Fibroblast of the conjunctiva (primary cell): ENCODE results near the gene SARDH.
"Not testable (repeated sequence)": the region's sequence is repeated elsewhere in the genome, so short reads cannot be mapped to it uniquely, and the experiment has no call there.

Experiments
- DNase-seq: peaks from one replicate; pipeline ENCODE4 v3.0.0-alpha.2; 2010; ENCODE audit warnings: low read depth

Gene SARDH

GRCh38 chr9:133629221-133630110 is 108.7 kb downstream of the SARDH start:
- no peak for DNase-seq

GRCh38 chr9:133628766-133629165 is 109.4 kb downstream of the SARDH start:
- no peak for DNase-seq

GRCh38 chr9:133627341-133627740 is 110.8 kb downstream of the SARDH start:
- no peak for DNase-seq

GRCh38 chr9:133626008-133626407 is 112.1 kb downstream of the SARDH start:
- not testable (repeated sequence) for DNase-seq

GRCh38 chr9:133622555-133622954 is 115.6 kb downstream of the SARDH start:
- DNase-seq = no peak

GRCh38 chr9:133621725-133622267 is 116.4 kb downstream of the SARDH start:
- no peak for DNase-seq

GRCh38 chr9:133619791-133620190 is 118.4 kb downstream of the SARDH start:
- DNase-seq = no peak

GRCh38 chr9:133618726-133619125 is 119.4 kb downstream of the SARDH start:
- DNase-seq = no peak

GRCh38 chr9:133616643-133617405 is 121.3 kb downstream of the SARDH start:
- no peak for DNase-seq

GRCh38 chr9:133615606-133616188 is 122.5 kb downstream of the SARDH start:
- no peak for DNase-seq

GRCh38 chr9:133615186-133615585 is 123.0 kb downstream of the SARDH start:
- no peak for DNase-seq

GRCh38 chr9:133614678-133615077 is 123.5 kb downstream of the SARDH start:
- DNase-seq = no peak

- no peak for DNase-seq
These were observed 124.1 kb downstream of the SARDH start for GRCh38 chr9:133614056-133614455.
